Measurements from ENCODE around the gene CCDC81. TPM values are rescaled to one million over a fixed set of nuclear protein-coding genes. Genes with fewer than 3 reads are reported as not detected.

CCDC81 gene
- total RNA-seq, 1 donor from 2014 or later: 0.74 TPM

GRCh38 chr11:86365546-86365945, 9.1 kb upstream of the CCDC81 start:
- no peaks in the 10 kb centered on the region for H3K36me3 Mint-ChIP-seq (ENCODE audit: unreplicated experiment)
- no peak overlapping the region for H3K27ac Mint-ChIP-seq (ENCODE audit: unreplicated experiment)

GRCh38 chr11:86369668-86370067, 5.0 kb upstream of the CCDC81 start:
- Mint-ChIP-seq H3K4me3 (ENCODE audit: unreplicated experiment) (no peak overlapping the region), H3K4me1 (ENCODE audit: low read depth, unreplicated experiment) (peaks cover 2% of the 10 kb centered on the region), H3K27me3 (ENCODE audit: unreplicated experiment) (peaks cover 2% of the 10 kb centered on the region), H3K36me3 (ENCODE audit: unreplicated experiment) (no peaks in the 10 kb centered on the region), H3K27ac (ENCODE audit: unreplicated experiment) (no peak overlapping the region), H3K9me3 (ENCODE audit: unreplicated experiment) (no peaks in the 10 kb centered on the region)
- TF ChIP-seq CTCF (IDR thresholded peaks at IDR 0.05; ENCODE audit: partially characterized antibody, unreplicated experiment): no peak
- DNase-seq: no peak

More at GRCh38 chr11:86365546-86365945, 9.1 kb upstream of the CCDC81 start:
- H3K4me1 Mint-ChIP-seq (ENCODE audit: low read depth, unreplicated experiment): no peaks in the 10 kb centered on the region
- H3K4me3 Mint-ChIP-seq (ENCODE audit: unreplicated experiment): no peak overlapping the region
- TF ChIP-seq CTCF (IDR thresholded peaks at IDR 0.05; ENCODE audit: partially characterized antibody, unreplicated experiment): no peak
- no peaks in the 10 kb centered on the region for H3K27me3 Mint-ChIP-seq (ENCODE audit: unreplicated experiment)
- no peak for DNase-seq
- H3K9me3 Mint-ChIP-seq (ENCODE audit: unreplicated experiment): no peaks in the 10 kb centered on the region

- H3K27me3 Mint-ChIP-seq (ENCODE audit: unreplicated experiment): peaks cover 2% of the 10 kb centered on the region
- H3K4me3 Mint-ChIP-seq (ENCODE audit: unreplicated experiment): no peak overlapping the region
- no peak overlapping the region for H3K27ac Mint-ChIP-seq (ENCODE audit: unreplicated experiment)
- no peaks in the 10 kb centered on the region for H3K36me3 Mint-ChIP-seq (ENCODE audit: unreplicated experiment)
- no peak for DNase-seq
- H3K9me3 Mint-ChIP-seq (ENCODE audit: unreplicated experiment): no peaks in the 10 kb centered on the region
- TF ChIP-seq CTCF (IDR thresholded peaks at IDR 0.05; ENCODE audit: partially characterized antibody, unreplicated experiment): no peak
- H3K4me1 Mint-ChIP-seq (ENCODE audit: low read depth, unreplicated experiment): peaks cover 2% of the 10 kb centered on the region
These were observed 4.5 kb upstream of the CCDC81 start for GRCh38 chr11:86370171-86370570.

- no peak for DNase-seq
- TF ChIP-seq CTCF (IDR thresholded peaks at IDR 0.05; ENCODE audit: partially characterized antibody, unreplicated experiment): no peak
- Mint-ChIP-seq H3K4me3 (ENCODE audit: unreplicated experiment) (no peak overlapping the region), H3K27me3 (ENCODE audit: unreplicated experiment) (peaks cover 2% of the 10 kb centered on the region), H3K4me1 (ENCODE audit: low read depth, unreplicated experiment) (peaks cover 2% of the 10 kb centered on the region), H3K36me3 (ENCODE audit: unreplicated experiment) (no peaks in the 10 kb centered on the region), H3K27ac (ENCODE audit: unreplicated experiment) (no peak overlapping the region), H3K9me3 (ENCODE audit: unreplicated experiment) (no peaks in the 10 kb centered on the region)
These were observed 3.6 kb upstream of the CCDC81 start for GRCh38 chr11:86370922-86371594.

GRCh38 chr11:86372041-86372440, 2.6 kb upstream of the CCDC81 start:
- Mint-ChIP-seq H3K27me3 (ENCODE audit: unreplicated experiment) (peaks cover 2% of the 10 kb centered on the region), H3K4me1 (ENCODE audit: low read depth, unreplicated experiment) (peaks cover 2% of the 10 kb centered on the region), H3K9me3 (ENCODE audit: unreplicated experiment) (no peaks in the 10 kb centered on the region), H3K27ac (ENCODE audit: unreplicated experiment) (no peak overlapping the region), H3K36me3 (ENCODE audit: unreplicated experiment) (no peaks in the 10 kb centered on the region), H3K4me3 (ENCODE audit: unreplicated experiment) (no peak overlapping the region)
- TF ChIP-seq CTCF (IDR thresholded peaks at IDR 0.05; ENCODE audit: partially characterized antibody, unreplicated experiment): no peak
- DNase-seq: no peak

All from glutamatergic neuron (in vitro differentiated cells).